Right cardiac atrium (tissue), 5 donors: ENCODE measurements around the gene GRIK2. TPM values are rescaled to one million over a fixed set of nuclear protein-coding genes. Genes with fewer than 3 reads are reported as not detected.

Source experiments
- ATAC-seq, 2 donors: fragments of 200-7000 bp; cut with Tn5 transposase; one replicate each; pipeline versions ENCODE4 v1.8.0 to v1.9.1; 2020; ENCODE audit warnings: moderate library complexity in 2 of 2, mild to moderate bottlenecking in 1 of 2
- DNase-seq, 3 donors: peaks; one replicate each; pipeline ENCODE4 v3.0.0-alpha.2; 2020
- H3K27ac ChIP-seq: one replicate; pipeline ENCODE4 v1.5.1; 2013; ENCODE audit warnings: mild to moderate bottlenecking, low read length, control low read depth, moderate library complexity
- H3K27me3 ChIP-seq: one replicate; pipeline ENCODE4 v1.6.1; 2013; ENCODE audit not compliant: control insufficient read depth, insufficient read depth
- H3K4me1 ChIP-seq: one replicate; pipeline ENCODE4 v1.6.1; 2013; ENCODE audit warnings: low read length; ENCODE audit not compliant: control insufficient read depth, insufficient read depth
- H3K4me3 ChIP-seq: one replicate; pipeline ENCODE4 v1.5.1; 2013; ENCODE audit warnings: low read length, control low read depth
- H3K9me3 ChIP-seq: one replicate; pipeline ENCODE4 v1.6.1; 2013; ENCODE audit warnings: low read length; ENCODE audit not compliant: control insufficient read depth
- WGBS: extraction: QIAGEN DNeasy Blood & Tissue Kit; methylation state at CpG from one replicate; pipeline ENCODE4 v1.1.7; 2013; 5-methylcytosine and 5-hydroxymethylcytosine counted together
- intact Hi-C, 4 donors: fragments of 100-400 bp; cut with DNase I; formaldehyde crosslinking; loops; one replicate each; pipeline versions ENCODE4 v1.11.0 to v1.14.0; 2022 to 2023
- polyA plus RNA-seq: library from polyadenylated mRNA; stranded (reverse); fragments of 200-250 nt; gene quantifications from one replicate; pipeline ENCODE4 v1.2.3, GENCODE V29; 2013
- total RNA-seq, 4 donors: library from RNA; stranded (reverse); fragmentation: NEBNext Ultra II Directional; extraction: Animal tissue kit (Norgen Biotek cat#: 25700); gene quantifications; one replicate each; pipeline ENCODE4 v1.2.1, GENCODE V29; 2021
- donor health status: healthy with polysubstance abuse.
- donor health status: DM: no; HTN: yes; CAD: no.
- donor health status: DM: no; HTN: no; CAD: no.
- donor health status: DM: no; HTN: yes; CAD: no; lungs with severe emphysema.
- donor health status: DM: yes; HTN: yes; CAD: no.

GRIK2 gene
- total and polyA plus RNA-seq, 5 donors = 7.6 to 26.7 (median 15.2) TPM

GRCh38 chr6:101585501-101585900 lies 192.0 kb downstream of the GRIK2 start:
- no peaks in the 10 kb centered on the region for H3K27me3 ChIP-seq

GRCh38 chr6:101588343-101588742 lies 194.8 kb downstream of the GRIK2 start:
- DNase-seq (no peak), ATAC-seq (no peak)
- 74% methylated on average over 3 of the region's 3 CpGs for WGBS
- intact Hi-C loops = no loop called here
- Histone ChIP-seq H3K4me3 (no peak overlapping the region), H3K27me3 (no peaks in the 10 kb centered on the region), H3K27ac (no peak overlapping the region), H3K4me1 (no peaks in the 10 kb centered on the region), H3K9me3 (no peaks in the 10 kb centered on the region)

More at GRCh38 chr6:101585501-101585900, 192.0 kb downstream of the GRIK2 start:
- intact Hi-C loops = no loop called here
- Histone ChIP-seq H3K4me3 (no peak overlapping the region), H3K4me1 (no peaks in the 10 kb centered on the region), H3K9me3 (no peaks in the 10 kb centered on the region), H3K27ac (no peak overlapping the region)
- no peak for ATAC-seq
- DNase-seq = no peak

GRCh38 chr6:101595276-101595675 lies 201.8 kb downstream of the GRIK2 start:
- Histone ChIP-seq H3K9me3 (no peaks in the 10 kb centered on the region), H3K27me3 (no peaks in the 10 kb centered on the region), H3K27ac (no peak overlapping the region), H3K4me1 (no peaks in the 10 kb centered on the region), H3K4me3 (no peak overlapping the region)
- DNase-seq = no peak
- intact Hi-C loops = no loop called here
- no peak for ATAC-seq

- intact Hi-C loops = no loop called here
- Histone ChIP-seq H3K4me1 (no peaks in the 10 kb centered on the region), H3K27ac (no peak overlapping the region), H3K9me3 (no peaks in the 10 kb centered on the region), H3K4me3 (no peak overlapping the region), H3K27me3 (no peaks in the 10 kb centered on the region)
- WGBS = 49% methylated on average over 4 of the region's 4 CpGs
- DNase-seq = peak in 1 of 3 donors; percentile 9
- ATAC-seq = no peak
Measured at GRCh38 chr6:101597693-101598092, 204.2 kb downstream of the GRIK2 start.

- Histone ChIP-seq H3K27me3 (no peaks in the 10 kb centered on the region), H3K4me1 (no peaks in the 10 kb centered on the region), H3K4me3 (no peak overlapping the region), H3K27ac (no peak overlapping the region), H3K9me3 (no peaks in the 10 kb centered on the region)
- intact Hi-C loops = no loop called here
- DNase-seq = peak in 2 of 3 donors; percentile 16 to 21
- ATAC-seq = no peak
- 83% methylated on average over 5 of the region's 5 CpGs for WGBS
Measured at GRCh38 chr6:101605426-101605825, 211.9 kb downstream of the GRIK2 start.

- H3K27ac ChIP-seq = no peak overlapping the region
- H3K4me3 ChIP-seq = no peak overlapping the region
- no peaks in the 10 kb centered on the region for H3K9me3 ChIP-seq
- ATAC-seq (no peak), DNase-seq (no peak)
- no peaks in the 10 kb centered on the region for H3K4me1 ChIP-seq
- intact Hi-C loops = no loop called here
- no peaks in the 10 kb centered on the region for H3K27me3 ChIP-seq
Measured at GRCh38 chr6:101605874-101606273, 212.4 kb downstream of the GRIK2 start.

- WGBS = 52% methylated on average over 4 of the region's 4 CpGs
- no peak overlapping the region for H3K27ac ChIP-seq
- H3K4me3 ChIP-seq = no peak overlapping the region
- ATAC-seq (no peak), DNase-seq (no peak)
- H3K27me3 ChIP-seq = no peaks in the 10 kb centered on the region
- no peaks in the 10 kb centered on the region for H3K4me1 ChIP-seq
- no peaks in the 10 kb centered on the region for H3K9me3 ChIP-seq
- intact Hi-C loops = no loop called here
Measured at GRCh38 chr6:101607111-101607690, 213.7 kb downstream of the GRIK2 start.

GRCh38 chr6:101608703-101609102 lies 215.2 kb downstream of the GRIK2 start:
- ATAC-seq = no peak
- Histone ChIP-seq H3K4me1 (no peaks in the 10 kb centered on the region), H3K9me3 (no peaks in the 10 kb centered on the region), H3K27me3 (no peaks in the 10 kb centered on the region), H3K4me3 (no peak overlapping the region), H3K27ac (no peak overlapping the region)
- intact Hi-C loops = no loop called here
- DNase-seq = no peak

- 50% methylated on average over 2 of the region's 2 CpGs for WGBS
- no peaks in the 10 kb centered on the region for H3K4me1 ChIP-seq
Measured at GRCh38 chr6:101613556-101613955, 220.0 kb downstream of the GRIK2 start.

GRCh38 chr6:101614774-101615173 lies 221.3 kb downstream of the GRIK2 start:
- ATAC-seq = no peak
- 32% methylated on average over 1 of the region's 1 CpG for WGBS
- intact Hi-C loops = no loop called here

More at GRCh38 chr6:101613556-101613955, 220.0 kb downstream of the GRIK2 start:
- Histone ChIP-seq H3K4me3 (no peak overlapping the region), H3K9me3 (no peaks in the 10 kb centered on the region), H3K27ac (no peak overlapping the region), H3K27me3 (no peaks in the 10 kb centered on the region)
- DNase-seq (no peak), ATAC-seq (no peak)
- intact Hi-C loops = no loop called here

GRCh38 chr6:101626269-101626668 lies 232.8 kb downstream of the GRIK2 start:
- Histone ChIP-seq H3K4me1 (no peaks in the 10 kb centered on the region), H3K27ac (no peak overlapping the region), H3K9me3 (no peaks in the 10 kb centered on the region), H3K4me3 (no peak overlapping the region), H3K27me3 (no peaks in the 10 kb centered on the region)
- intact Hi-C loops = no loop called here
- 49% methylated on average over 6 of the region's 6 CpGs for WGBS
- ATAC-seq (peak; percentile 56 to 57), DNase-seq (peak in 2 of 3 donors; percentile 25 to 43)

More at GRCh38 chr6:101614774-101615173, 221.3 kb downstream of the GRIK2 start:
- Histone ChIP-seq H3K4me3 (no peak overlapping the region), H3K27me3 (no peaks in the 10 kb centered on the region), H3K4me1 (no peaks in the 10 kb centered on the region), H3K27ac (no peak overlapping the region), H3K9me3 (no peaks in the 10 kb centered on the region)
- DNase-seq = no peak

GRCh38 chr6:101630941-101631340 lies 237.4 kb downstream of the GRIK2 start:
- Histone ChIP-seq H3K4me1 (no peaks in the 10 kb centered on the region), H3K9me3 (no peaks in the 10 kb centered on the region), H3K27me3 (no peaks in the 10 kb centered on the region), H3K4me3 (no peak overlapping the region), H3K27ac (no peak overlapping the region)
- intact Hi-C loops = no loop called here
- ATAC-seq (no peak), DNase-seq (no peak)
- 51% methylated on average over 2 of the region's 2 CpGs for whole genome bisulfite sequencing
